NCI-H226 (cell line): ENCODE data around the gene TIPRL.
"Not testable (repeated sequence)": the region's sequence is repeated elsewhere in the genome, so short reads cannot be mapped to it uniquely, and the experiment has no call there.

ENCODE experiments used
- DNase-seq: peaks from one replicate; pipeline ENCODE4 v3.0.0-alpha.2; 2015

Gene TIPRL

GRCh38 chr1:168178638-168179437 is at the start of gene TIPRL:
Gene TIPRL (plus strand): TSS chr1:168178962. CDS start chr1:168179078, 116 bp downstream.
- DNase-seq, result peak; percentile 98

- DNase-seq, result no peak
Observed at GRCh38 chr1:168129933-168130332, 48.8 kb upstream of the TIPRL start.

GRCh38 chr1:168134132-168134531 is 44.6 kb upstream of the TIPRL start:
- DNase-seq, result no peak

GRCh38 chr1:168134642-168135041 is 44.1 kb upstream of the TIPRL start:
- DNase-seq, result no peak

GRCh38 chr1:168135116-168135920 is 43.4 kb upstream of the TIPRL start:
- DNase-seq, result no peak

- DNase-seq, result no peak
Observed at GRCh38 chr1:168135921-168136708, 42.6 kb upstream of the TIPRL start.

- peak; percentile 10 for DNase-seq
Observed at GRCh38 chr1:168136709-168137514, 41.9 kb upstream of the TIPRL start, which contains the start of gene GPR161. Gene GPR161 (minus strand): TSS chr1:168136930. CDS start chr1:168104850, 32,080 bp downstream.

- no peak for DNase-seq
Observed at GRCh38 chr1:168137515-168137821, 41.3 kb upstream of the TIPRL start.

- peak; percentile 18 for DNase-seq
Observed at GRCh38 chr1:168138134-168138533, 40.6 kb upstream of the TIPRL start.

GRCh38 chr1:168139070-168139469 is 39.7 kb upstream of the TIPRL start:
- DNase-seq, result no peak

- DNase-seq, result peak; percentile 12
Observed at GRCh38 chr1:168141871-168142385, 36.8 kb upstream of the TIPRL start.

GRCh38 chr1:168145184-168146159 is 33.3 kb upstream of the TIPRL start:
- DNase-seq, result peak; percentile 85

- no peak for DNase-seq
Observed at GRCh38 chr1:168146160-168146539, 32.6 kb upstream of the TIPRL start.

- peak; percentile 59 for DNase-seq
Observed at GRCh38 chr1:168146626-168147025, 32.1 kb upstream of the TIPRL start.

GRCh38 chr1:168148916-168149315 is 29.8 kb upstream of the TIPRL start:
- no peak for DNase-seq

GRCh38 chr1:168150283-168150682 is 28.5 kb upstream of the TIPRL start:
- no peak for DNase-seq

- no peak for DNase-seq
Observed at GRCh38 chr1:168151935-168152334, 26.8 kb upstream of the TIPRL start.

GRCh38 chr1:168154707-168155106 is 24.1 kb upstream of the TIPRL start:
- DNase-seq, result not testable (repeated sequence)

GRCh38 chr1:168155910-168156309 is 22.9 kb upstream of the TIPRL start:
- DNase-seq, result no peak

GRCh38 chr1:168157638-168158037 is 21.1 kb upstream of the TIPRL start:
- no peak for DNase-seq

GRCh38 chr1:168159251-168159650 is 19.5 kb upstream of the TIPRL start:
- no peak for DNase-seq
